ENCODE results near the gene MRPL55. TPM values are rescaled to one million over a fixed set of nuclear protein-coding genes. Genes with fewer than 3 reads are reported as not detected.

Gene MRPL55
- total RNA-seq, 4 donors from 2014 or later, result 64.7 to 123 (median 74.2) TPM

GRCh38 chr1:228104526-228105269, 4.4 kb downstream of the MRPL55 start:
- H3K27me3 ChIP-seq, result no peaks in the 10 kb centered on the region
- H3K36me3 ChIP-seq, result peaks cover 0 to 28% of the 10 kb centered on the region in 2 donors
- peaks cover 22 to 35% of the 10 kb centered on the region in 2 donors for H3K4me1 ChIP-seq
- H3K9me3 ChIP-seq, result no peaks in the 10 kb centered on the region
- H3K4me3 ChIP-seq, result no peak overlapping the region
- DNase-seq (peak in 1 of 2 donors; percentile 63), ATAC-seq (no peak)
- no peak for TF ChIP-seq CTCF (IDR thresholded peaks at IDR 0.05 in 4 of 5, conservative IDR thresholded peaks at IDR 0.05 in 1 of 5)
- no peak for TF ChIP-seq POLR2A (IDR thresholded peaks at IDR 0.05)
- in situ Hi-C loops (cut with MboI; ENCODE audit: low sequenced_read_pairs in 4 of 4) (no loop called here), intact Hi-C loops (cut with DNase I; ENCODE audit: low total_unique reads) (loop anchor here (10.0 kb wide), 2 partner anchors 300 to 380 kb away; partner anchors contain the start of genes RNF187 and TRIM11)
- peak overlapping the region in 2 of 4 donors; percentile 18 to 97 for H3K27ac ChIP-seq

DNA sequence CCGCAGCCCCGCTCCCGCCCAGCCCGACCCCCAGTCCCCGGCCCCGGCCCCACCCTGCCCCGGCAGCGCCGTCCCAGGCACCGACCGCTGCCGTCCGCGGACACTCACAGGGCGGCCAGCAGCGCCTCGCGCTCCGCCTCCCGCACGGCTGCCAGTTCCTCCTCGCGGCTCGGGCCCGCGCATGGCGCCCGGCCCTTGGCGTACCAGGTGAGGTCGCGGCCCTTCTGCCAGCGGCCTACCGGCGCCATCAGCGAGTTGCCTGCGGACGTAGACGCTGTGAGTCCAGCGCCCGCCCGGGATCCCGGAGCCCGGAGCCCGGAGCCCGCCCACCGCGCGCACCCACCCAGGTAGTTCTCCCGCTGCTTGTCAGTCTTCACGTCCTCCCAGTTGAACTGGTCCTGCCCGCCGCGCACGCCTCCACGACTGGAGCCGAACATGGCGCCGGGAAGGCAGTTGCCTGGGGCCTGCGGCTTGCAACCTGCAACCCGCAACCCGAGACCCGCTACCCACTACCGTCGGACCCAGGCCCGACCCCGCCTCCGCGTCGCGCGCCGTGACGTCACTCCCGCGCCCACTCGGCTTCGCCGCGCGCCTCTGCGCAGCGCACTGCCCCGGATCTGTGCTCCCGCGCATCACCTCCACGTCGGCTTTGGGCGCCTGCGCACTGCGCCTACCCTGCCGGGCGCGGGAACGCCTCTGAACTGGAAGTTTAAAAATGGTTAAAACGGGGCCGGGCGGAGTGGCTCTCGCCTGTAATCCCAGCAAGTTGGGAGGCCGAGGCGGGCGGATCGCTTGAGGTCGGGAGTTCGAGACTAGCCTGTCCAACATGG, 6.1 kb downstream of the MRPL55 start, which contains the start of gene C1orf35:
C1orf35 (minus strand) TSS at position 535 of the 830 bp plus-strand sequence; CDS start at position 437, 98 bp downstream.
- intact Hi-C loops (cut with DNase I; ENCODE audit: low total_unique reads), result loop anchor here (1.0 to 10.0 kb wide), 3 partner anchors 21 to 382 kb away; partner anchors contain the start of genes ARF1, RNF187 and TRIM11
- no peaks in the 10 kb centered on the region for H3K27me3 ChIP-seq
- peak; percentile 84 to 86 for ATAC-seq
- peak; percentile 80 to 89 for DNase-seq
- peaks cover 0 to 43% of the 10 kb centered on the region in 2 donors for H3K36me3 ChIP-seq
- H3K4me1 ChIP-seq, result peaks cover 15 to 25% of the 10 kb centered on the region in 2 donors
- peak in 1 of 5 experiments; percentile 30 for TF ChIP-seq CTCF (IDR thresholded peaks at IDR 0.05 in 4 of 5, conservative IDR thresholded peaks at IDR 0.05 in 1 of 5)
- peak; percentile 50 to 56 for TF ChIP-seq POLR2A (IDR thresholded peaks at IDR 0.05)
- H3K9me3 ChIP-seq, result no peaks in the 10 kb centered on the region
- in situ Hi-C loops (cut with MboI; ENCODE audit: low sequenced_read_pairs in 4 of 4), result no loop called here
- H3K27ac ChIP-seq, result peak within 1 kb of the TSS; percentile 81 to 97 (median 90)
- peak within 1 kb of the TSS; percentile 69 to 98 (median 86) for H3K4me3 ChIP-seq

GRCh38 chr1:228101994-228102790, 6.9 kb downstream of the MRPL55 start:
- Histone ChIP-seq H3K36me3 (peaks cover 0 to 51% of the 10 kb centered on the region in 2 donors), H3K27ac (peak overlapping the region; percentile 81 to 97 (median 90)), H3K27me3 (no peaks in the 10 kb centered on the region), H3K4me1 (peaks cover 14 to 21% of the 10 kb centered on the region in 2 donors), H3K4me3 (peak overlapping the region; percentile 69 to 98 (median 86)), H3K9me3 (no peaks in the 10 kb centered on the region)
- TF ChIP-seq POLR2A (IDR thresholded peaks at IDR 0.05), result no peak
- no peak for TF ChIP-seq CTCF (IDR thresholded peaks at IDR 0.05 in 4 of 5, conservative IDR thresholded peaks at IDR 0.05 in 1 of 5)
- in situ Hi-C loops (cut with MboI; ENCODE audit: low sequenced_read_pairs in 4 of 4) (no loop called here), intact Hi-C loops (cut with DNase I; ENCODE audit: low total_unique reads) (loop anchor here (10.0 kb wide), 2 partner anchors 303 to 383 kb away; partner anchors contain the start of genes RNF187 and TRIM11)
- DNase-seq (no peak), ATAC-seq (peak in 1 of 2 donors; percentile 10)

DNA sequence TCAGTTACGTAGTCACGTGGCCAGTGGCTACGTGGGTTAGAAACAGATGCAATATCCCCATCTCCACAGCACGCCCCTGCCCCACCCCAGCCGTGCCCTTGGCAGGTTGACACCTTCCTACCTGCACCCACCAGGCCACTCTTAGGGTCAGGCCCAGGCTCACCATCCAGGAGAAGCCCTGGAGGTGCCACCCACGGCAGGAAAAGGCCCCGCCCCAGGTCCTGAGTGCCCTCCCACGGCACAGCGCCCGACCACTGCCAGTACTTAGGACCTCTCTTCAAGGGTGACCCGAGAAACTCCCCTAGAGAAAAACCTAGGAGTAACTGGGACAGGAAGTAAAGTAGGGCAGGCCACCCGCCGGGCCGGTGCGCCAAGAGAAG, 7.5 kb downstream of the MRPL55 start:
- no peak for ATAC-seq
- Histone ChIP-seq H3K27ac (peak overlapping the region; percentile 81 to 97 (median 90)), H3K27me3 (no peaks in the 10 kb centered on the region), H3K4me3 (peak overlapping the region in 1 of 4 donors; percentile 92), H3K36me3 (peaks cover 0 to 45% of the 10 kb centered on the region in 2 donors), H3K4me1 (peaks cover 14 to 21% of the 10 kb centered on the region in 2 donors), H3K9me3 (no peaks in the 10 kb centered on the region)
- in situ Hi-C loops (cut with MboI; ENCODE audit: low sequenced_read_pairs in 4 of 4), result no loop called here
- DNase-seq, result no peak
- TF ChIP-seq POLR2A (IDR thresholded peaks at IDR 0.05) (no peak), CTCF (IDR thresholded peaks at IDR 0.05 in 4 of 5, conservative IDR thresholded peaks at IDR 0.05 in 1 of 5) (no peak)
- intact Hi-C loops (cut with DNase I; ENCODE audit: low total_unique reads), result loop anchor here (10.0 kb wide), 2 partner anchors 303 to 383 kb away; partner anchors contain the start of genes RNF187 and TRIM11
